H4 (cell line): Measurements from ENCODE around the gene SRPX2. TPM values are rescaled to one million over a fixed set of nuclear protein-coding genes. Genes with fewer than 3 reads are reported as not detected.

ENCODE experiments used
- DNase-seq: peaks from one replicate; pipeline ENCODE4 v3.0.0-alpha.2; 2015; ENCODE audit warnings: low spot score
- total RNA-seq: library from RNA; depleted of rRNA; stranded (reverse); fragments of >200 nt; shearing (Covaris generic); gene quantifications from 2 replicates; pipeline ENCODE4 v1.2.3, GENCODE V29; 2014

Gene SRPX2
- total RNA-seq, 1 experiment from 2014 or later = 27.9 TPM

GRCh38 chrX:100649550-100650356, 5.8 kb downstream of the SRPX2 start:
- DNase-seq = peak; percentile 33

- DNase-seq = no peak
These were observed 6.8 kb downstream of the SRPX2 start for GRCh38 chrX:100650841-100651240.

DNA sequence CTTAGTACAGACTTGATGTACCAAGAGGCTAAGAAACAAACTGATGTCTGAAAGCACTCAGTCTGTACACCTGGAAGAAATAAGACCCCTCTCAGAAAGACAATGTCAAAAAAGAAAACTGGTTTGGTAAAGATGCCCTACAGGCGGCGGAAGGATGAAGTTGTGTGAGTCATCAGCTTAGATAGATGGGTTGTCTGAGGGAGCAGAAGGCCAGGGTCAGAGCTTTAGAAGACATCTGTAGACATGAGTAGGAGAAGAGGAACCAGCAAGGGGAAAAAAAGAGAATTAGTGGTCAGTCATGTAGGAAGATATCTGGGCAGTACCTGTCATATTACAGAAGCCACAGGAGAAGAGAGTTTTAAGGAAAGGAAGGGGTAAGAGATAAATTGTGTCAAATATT, 8.3 kb downstream of the SRPX2 start:
- DNase-seq = no peak

DNA sequence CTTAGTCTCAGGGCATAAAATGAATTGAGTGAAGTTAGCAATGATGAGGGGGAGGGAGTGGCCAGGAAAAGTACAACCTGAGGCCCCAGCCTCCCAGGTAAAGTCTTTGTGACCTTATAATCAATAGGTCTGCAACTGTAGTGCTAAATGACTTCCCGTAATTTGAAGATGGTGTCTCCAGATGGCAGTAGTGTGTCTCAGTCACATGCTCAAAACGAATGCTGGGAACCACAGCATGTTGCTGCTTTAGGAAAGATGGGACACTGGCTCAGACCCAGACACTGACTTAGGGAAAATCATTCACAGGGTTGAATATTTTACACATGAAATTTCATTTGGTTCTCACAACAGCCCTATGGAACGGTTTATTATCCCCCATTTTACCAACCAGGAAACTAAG, 10.3 kb downstream of the SRPX2 start:
- peak; percentile 50 for DNase-seq

DNA sequence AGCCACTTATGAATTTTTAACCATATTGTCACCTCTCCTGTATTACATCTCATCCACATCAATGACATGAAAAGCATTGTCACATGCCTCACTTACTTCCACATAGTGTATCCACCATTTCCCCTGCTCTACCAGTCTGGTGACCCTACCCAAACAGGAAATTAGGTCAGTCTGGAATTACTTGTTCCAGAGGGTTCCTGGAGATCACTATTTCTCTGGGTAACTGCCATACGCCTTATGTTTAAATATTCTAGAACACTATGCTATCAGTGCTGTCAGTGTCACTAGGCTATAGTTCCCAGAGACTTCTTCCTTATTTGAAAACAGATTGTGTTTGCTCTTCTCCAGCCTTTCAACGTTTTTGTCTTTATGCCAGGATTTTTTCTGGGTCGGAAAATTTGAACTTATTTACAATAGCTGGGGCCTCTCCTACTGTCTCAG, 15.0 kb downstream of the SRPX2 start:
- DNase-seq = no peak

DNA sequence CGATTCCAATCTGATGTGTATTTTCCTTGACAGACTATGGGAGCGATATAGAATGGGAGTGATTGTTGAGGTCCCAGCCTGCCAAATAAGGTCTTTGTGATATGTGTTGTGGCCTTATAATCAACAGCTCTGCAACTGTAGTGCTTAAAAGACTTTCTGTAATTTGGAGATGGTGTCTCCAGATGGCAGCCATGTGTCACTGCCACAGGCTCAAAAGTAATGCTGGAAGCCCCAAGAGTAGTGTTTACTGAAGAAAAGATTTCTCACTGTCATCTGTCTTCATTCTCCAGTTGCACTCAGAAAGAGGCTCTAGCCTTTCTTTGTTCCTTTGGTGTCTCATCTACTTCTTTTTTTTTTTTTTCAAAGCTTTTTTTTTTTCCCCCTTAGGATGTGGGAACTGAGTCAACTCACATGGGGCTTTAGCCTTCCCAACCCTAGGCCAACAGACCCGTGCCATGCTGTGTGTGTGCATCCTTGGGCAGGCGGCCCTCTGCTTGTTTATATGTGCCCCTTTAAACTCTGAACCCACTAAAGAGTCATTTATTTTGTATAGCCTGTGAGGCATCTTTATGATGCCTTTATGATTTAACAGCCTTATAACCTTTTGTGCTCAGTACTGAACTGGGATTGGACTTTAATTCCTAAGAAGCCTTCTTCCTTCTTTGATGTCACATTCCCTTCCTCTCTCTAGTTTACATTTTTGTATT, 15.6 kb downstream of the SRPX2 start:
- no peak for DNase-seq

GRCh38 chrX:100662170-100662569, 18.2 kb downstream of the SRPX2 start:
- no peak for DNase-seq

DNA sequence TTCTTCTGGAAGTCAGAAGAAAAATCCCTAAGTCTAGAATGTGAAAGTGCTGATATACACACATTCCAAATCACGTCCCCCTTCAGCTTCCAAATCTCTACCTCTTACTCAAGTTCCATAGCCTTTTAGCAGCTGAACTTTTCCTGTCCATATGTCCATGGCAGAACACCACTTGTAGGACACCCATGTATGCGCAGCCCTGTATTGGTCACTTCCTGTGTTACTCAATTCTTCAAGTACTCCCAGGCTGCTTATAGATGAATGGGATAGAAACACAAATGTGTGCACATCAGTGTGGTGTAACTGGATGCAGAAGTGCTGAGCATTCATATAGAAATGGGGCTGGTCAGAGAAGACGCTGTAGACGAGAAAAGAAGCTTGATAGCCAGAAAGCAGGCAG, 18.8 kb downstream of the SRPX2 start:
- no peak for DNase-seq

GRCh38 chrX:100663642-100664041, 19.6 kb downstream of the SRPX2 start:
- DNase-seq = no peak

- no peak for DNase-seq
These were observed 29.0 kb downstream of the SRPX2 start for GRCh38 chrX:100672966-100673365.

DNA sequence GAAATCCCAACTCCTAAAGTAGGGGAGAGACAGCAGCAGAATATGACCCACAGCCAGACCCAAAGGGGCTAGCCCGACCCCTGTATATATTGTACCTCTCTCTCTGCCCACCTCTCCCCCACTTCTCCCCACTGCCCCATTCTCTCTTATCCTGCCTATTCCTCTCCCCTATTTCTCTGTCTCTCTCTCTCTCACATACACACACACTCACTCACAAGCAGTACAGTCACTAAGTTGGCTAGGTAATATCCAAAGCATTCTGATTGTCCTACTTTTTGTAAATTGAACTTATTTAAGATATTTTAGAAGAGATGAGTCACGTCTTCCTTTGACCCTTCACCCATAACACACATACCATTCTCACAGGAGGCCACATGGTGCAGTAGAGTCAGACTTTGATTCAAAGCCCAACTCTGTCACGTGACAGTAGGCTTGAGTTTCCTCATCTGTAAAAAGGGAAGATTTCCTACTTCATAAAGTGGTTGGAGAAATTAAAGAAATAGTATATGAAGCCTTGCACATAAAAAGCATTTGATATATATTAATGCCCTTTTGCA, 29.5 kb downstream of the SRPX2 start:
- DNase-seq = no peak

DNA sequence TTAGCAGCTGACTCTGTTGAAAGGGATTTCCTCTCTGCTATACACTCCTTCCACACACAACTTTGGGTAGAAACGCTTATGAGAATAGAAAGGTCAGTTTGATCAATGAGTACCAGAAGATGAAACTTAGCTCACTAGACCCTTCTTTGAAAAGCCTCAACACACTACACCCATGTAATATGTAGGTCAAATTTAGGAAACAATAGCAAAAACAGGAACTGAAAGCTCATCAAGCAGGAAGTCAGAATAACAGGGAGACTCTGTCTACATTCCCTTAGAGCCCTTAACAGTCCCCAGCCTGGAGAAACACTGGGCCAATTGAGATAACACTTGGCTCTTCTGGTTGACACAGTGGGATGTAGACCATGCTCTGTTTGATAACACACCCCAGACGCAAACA, 30.7 kb downstream of the SRPX2 start:
- no peak for DNase-seq

DNA sequence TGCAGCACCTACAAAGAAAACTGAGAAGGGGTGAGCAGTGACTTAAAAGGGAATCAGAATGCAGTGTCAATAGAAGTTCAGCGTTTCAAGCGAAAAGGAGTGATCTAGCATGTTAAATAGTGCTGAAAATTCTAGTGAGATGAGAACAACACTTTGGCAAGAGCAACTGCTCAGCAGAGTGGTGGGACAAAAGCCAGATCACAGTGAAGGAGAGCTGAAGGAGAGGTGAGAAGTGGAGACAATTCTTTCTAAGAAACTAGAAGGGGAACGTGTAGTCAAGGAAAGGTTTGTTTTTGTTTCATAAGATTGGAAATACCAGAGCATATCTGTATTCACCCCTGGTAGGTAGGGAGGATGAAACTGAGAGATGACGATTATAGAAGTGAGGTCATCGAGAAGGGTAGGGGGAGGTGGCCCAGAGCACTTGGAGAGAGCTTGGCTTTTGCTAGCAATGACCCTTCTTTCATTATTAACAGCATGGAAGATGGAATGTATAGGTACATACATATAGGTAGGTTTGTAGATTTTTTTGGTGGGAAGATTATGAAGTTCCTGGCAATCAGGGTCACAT, 33.7 kb downstream of the SRPX2 start:
- no peak for DNase-seq

DNA sequence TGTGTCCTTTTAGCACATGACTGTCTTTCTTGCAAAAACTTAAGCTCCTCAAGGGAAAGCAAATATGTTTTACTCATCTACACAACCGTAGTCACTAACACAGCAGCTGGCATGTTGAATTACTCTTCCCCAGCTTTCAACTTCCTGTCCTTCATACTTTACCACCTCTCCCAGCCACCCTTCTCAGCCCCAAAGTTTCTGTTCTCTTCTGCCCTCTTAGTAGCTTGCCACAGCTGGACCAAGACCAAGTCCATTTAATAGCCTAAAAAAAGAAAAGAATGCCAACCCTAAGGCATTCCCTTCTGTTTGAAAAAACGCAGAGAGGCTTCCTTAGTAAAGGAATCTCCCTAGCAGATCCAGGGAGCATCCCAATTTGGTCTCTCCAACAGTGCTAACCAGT, 36.8 kb downstream of the SRPX2 start:
- no peak for DNase-seq

GRCh38 chrX:100681599-100681998, 37.6 kb downstream of the SRPX2 start:
- DNase-seq = no peak

GRCh38 chrX:100682939-100683338, 38.9 kb downstream of the SRPX2 start:
- DNase-seq = no peak

DNA sequence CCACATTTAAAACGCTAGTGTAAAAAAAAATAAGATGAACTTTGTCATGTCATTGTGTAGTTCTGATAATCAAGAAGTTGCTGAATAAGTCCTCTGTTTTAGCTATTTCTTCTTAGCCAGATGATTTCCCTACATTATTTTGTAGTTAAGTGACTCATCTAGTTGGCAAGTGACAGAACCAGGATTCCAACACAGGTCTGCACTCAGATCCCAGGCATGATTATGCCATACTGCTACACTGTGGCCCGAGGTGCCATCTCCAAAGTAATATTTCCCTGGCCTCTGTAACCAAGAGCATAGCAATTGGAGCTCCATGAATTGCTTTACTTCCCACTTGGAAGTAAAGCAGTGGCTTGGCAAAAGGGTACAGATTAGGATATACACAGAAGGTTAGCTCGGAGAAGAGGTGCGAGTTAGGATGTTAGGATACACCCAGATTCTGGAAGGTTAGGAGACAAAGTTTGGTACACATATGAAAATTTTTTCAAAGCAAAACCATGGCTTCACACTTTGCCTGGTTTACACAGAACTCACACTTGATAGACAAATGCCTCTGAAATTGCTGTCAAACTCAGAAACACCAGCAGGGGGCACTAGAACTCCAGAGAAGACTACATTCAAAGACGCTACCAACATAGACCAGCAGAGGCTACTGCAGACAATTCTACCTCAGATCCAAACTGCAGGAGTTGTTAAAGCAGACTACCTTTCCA, 41.4 kb downstream of the SRPX2 start:
- peak; percentile 63 for DNase-seq

DNA sequence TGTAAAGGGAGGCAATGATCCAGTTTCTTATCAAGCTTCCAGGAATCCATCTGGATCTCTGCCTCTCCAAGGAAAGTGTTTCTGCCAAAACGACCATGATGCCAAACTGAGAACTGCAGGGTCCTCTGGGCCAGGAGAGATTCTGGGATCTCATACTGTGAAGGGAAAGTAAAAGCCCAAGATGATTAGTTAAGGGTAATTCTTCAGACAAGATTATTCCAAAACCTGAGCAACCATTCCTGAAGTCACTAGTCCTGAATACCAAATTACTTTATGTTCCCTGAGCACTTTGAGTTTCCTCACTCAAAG, 42.0 kb downstream of the SRPX2 start:
- DNase-seq = no peak

- DNase-seq = no peak
These were observed 43.1 kb downstream of the SRPX2 start for GRCh38 chrX:100687128-100687527.

DNA sequence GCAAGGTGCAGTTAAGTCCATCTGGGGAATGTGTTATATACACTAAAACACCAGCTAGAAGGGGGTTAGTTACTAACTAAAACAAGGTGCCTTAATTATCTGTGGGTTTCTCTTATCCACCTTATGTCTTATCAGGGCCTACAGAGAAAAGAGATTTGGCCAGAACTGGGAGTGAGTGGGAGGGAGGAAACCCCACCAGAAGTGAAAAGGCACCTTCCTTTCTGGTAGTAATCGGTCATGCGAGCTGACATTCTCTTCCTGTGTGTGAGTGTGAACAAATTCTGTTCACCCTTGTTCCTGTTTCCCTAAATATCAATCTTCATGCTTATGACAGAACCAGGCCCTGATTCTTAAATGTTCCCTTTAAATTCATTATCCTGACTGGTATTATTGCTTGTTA, 43.5 kb downstream of the SRPX2 start:
- no peak for DNase-seq

GRCh38 chrX:100695302-100695701, 51.3 kb downstream of the SRPX2 start:
- no peak for DNase-seq

- DNase-seq = no peak
These were observed 52.0 kb downstream of the SRPX2 start for GRCh38 chrX:100695991-100696390.
